ENCODE measurements around the gene RHOG. TPM values are rescaled to one million over a fixed set of nuclear protein-coding genes. Genes with fewer than 3 reads are reported as not detected.

Gene RHOG
- total and polyA plus RNA-seq, 2 donors = 35.1 to 77.3 TPM

DNA sequence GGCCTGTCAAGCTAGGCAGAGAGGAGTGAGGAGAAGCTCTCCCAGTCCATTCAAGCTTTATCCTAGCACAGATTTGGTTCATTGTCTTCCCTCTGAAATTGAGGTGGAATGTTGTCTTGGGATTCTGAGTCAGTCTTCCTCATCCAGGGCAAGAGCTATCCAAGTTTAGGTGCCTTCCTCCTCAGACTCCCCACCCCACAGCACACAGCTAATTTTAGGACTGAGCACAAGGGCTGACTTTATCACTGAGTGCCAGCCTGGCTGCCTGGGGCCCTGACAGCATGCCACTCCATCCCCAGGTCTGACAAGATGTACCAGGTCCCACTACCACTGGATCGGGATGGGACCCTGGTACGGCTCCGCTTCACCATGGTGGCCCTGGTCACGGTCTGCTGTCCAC lies 29.8 kb downstream of the RHOG start:
- peaks cover 0 to 3% of the 10 kb centered on the region in 2 donors for H3K9me3 ChIP-seq (ENCODE audit: control insufficient read depth in 2 of 2, insufficient read depth in 1 of 2, low read length in 1 of 2)
- no peaks in the 10 kb centered on the region for H3K27me3 ChIP-seq (ENCODE audit: control insufficient read depth in 2 of 2, insufficient read depth in 1 of 2, low read length in 1 of 2)
- peaks cover 0 to 12% of the 10 kb centered on the region in 2 donors for H3K4me1 ChIP-seq (ENCODE audit: control insufficient read depth in 2 of 2, insufficient read depth in 2 of 2, low read length in 2 of 2)
- no peak overlapping the region for H3K4me3 ChIP-seq (ENCODE audit: low read length in 2 of 2)
- DNase-seq (ENCODE audit: low read depth in 6 of 9, low spot score in 9 of 9) = no peak
- 99% methylated on average over 4 of the region's 4 CpGs for WGBS
- no peak overlapping the region for H3K27ac ChIP-seq (ENCODE audit: low read depth in 1 of 2, low read length in 1 of 2)
- H3K36me3 ChIP-seq (ENCODE audit: control insufficient read depth in 2 of 2, insufficient read depth in 2 of 2, low read length in 1 of 2) = peaks cover 4 to 8% of the 10 kb centered on the region in 2 donors

- no peak for DNase-seq (ENCODE audit: low read depth in 6 of 9, low spot score in 9 of 9)
- Histone ChIP-seq H3K4me1 (ENCODE audit: control insufficient read depth in 2 of 2, insufficient read depth in 2 of 2, low read length in 2 of 2) (peaks cover 0 to 12% of the 10 kb centered on the region in 2 donors), H3K9me3 (ENCODE audit: control insufficient read depth in 2 of 2, insufficient read depth in 1 of 2, low read length in 1 of 2) (peaks cover 0 to 3% of the 10 kb centered on the region in 2 donors), H3K27me3 (ENCODE audit: control insufficient read depth in 2 of 2, insufficient read depth in 1 of 2, low read length in 1 of 2) (no peaks in the 10 kb centered on the region), H3K27ac (ENCODE audit: low read depth in 1 of 2, low read length in 1 of 2) (no peak overlapping the region), H3K36me3 (ENCODE audit: control insufficient read depth in 2 of 2, insufficient read depth in 2 of 2, low read length in 1 of 2) (peaks cover 4 to 6% of the 10 kb centered on the region in 2 donors), H3K4me3 (ENCODE audit: low read length in 2 of 2) (no peak overlapping the region)
- 97% methylated on average over 3 of the region's 3 CpGs for WGBS
Observed at GRCh38 chr11:3810446-3810845, 30.3 kb downstream of the RHOG start.

DNA sequence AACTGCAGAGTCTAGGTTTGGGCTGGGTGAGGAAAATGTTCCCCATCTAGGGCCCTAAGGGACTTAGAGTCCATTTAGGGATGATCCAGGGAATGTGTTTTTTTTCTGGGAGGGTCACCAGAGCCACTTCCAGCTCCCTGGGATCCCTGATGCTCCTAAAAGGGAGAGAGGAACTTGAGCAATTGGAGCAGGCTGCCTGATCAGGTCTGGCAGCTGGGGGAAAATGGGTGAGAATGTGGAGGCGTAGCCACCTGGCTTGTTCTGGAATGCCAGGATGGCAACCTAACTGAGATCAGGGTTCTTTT lies 31.2 kb downstream of the RHOG start:
- no peak for DNase-seq (ENCODE audit: low read depth in 6 of 9, low spot score in 9 of 9)
- Histone ChIP-seq H3K4me1 (ENCODE audit: control insufficient read depth in 2 of 2, insufficient read depth in 2 of 2, low read length in 2 of 2) (peaks cover 0 to 12% of the 10 kb centered on the region in 2 donors), H3K27ac (ENCODE audit: low read depth in 1 of 2, low read length in 1 of 2) (no peak overlapping the region), H3K4me3 (ENCODE audit: low read length in 2 of 2) (no peak overlapping the region), H3K36me3 (ENCODE audit: control insufficient read depth in 2 of 2, insufficient read depth in 2 of 2, low read length in 1 of 2) (peaks cover 4 to 6% of the 10 kb centered on the region in 2 donors), H3K27me3 (ENCODE audit: control insufficient read depth in 2 of 2, insufficient read depth in 1 of 2, low read length in 1 of 2) (no peaks in the 10 kb centered on the region), H3K9me3 (ENCODE audit: control insufficient read depth in 2 of 2, insufficient read depth in 1 of 2, low read length in 1 of 2) (peaks cover 0 to 3% of the 10 kb centered on the region in 2 donors)
- WGBS = 96% methylated on average over 1 of the region's 1 CpG

- Histone ChIP-seq H3K36me3 (ENCODE audit: control insufficient read depth in 2 of 2, insufficient read depth in 2 of 2, low read length in 1 of 2) (peaks cover 4 to 6% of the 10 kb centered on the region in 2 donors), H3K4me3 (ENCODE audit: low read length in 2 of 2) (peak overlapping the region; percentile 79 to 86), H3K27ac (ENCODE audit: low read depth in 1 of 2, low read length in 1 of 2) (peak overlapping the region in 1 of 2 donors; percentile 35), H3K4me1 (ENCODE audit: control insufficient read depth in 2 of 2, insufficient read depth in 2 of 2, low read length in 2 of 2) (peaks cover 0 to 12% of the 10 kb centered on the region in 2 donors), H3K9me3 (ENCODE audit: control insufficient read depth in 2 of 2, insufficient read depth in 1 of 2, low read length in 1 of 2) (peaks cover 0 to 3% of the 10 kb centered on the region in 2 donors), H3K27me3 (ENCODE audit: control insufficient read depth in 2 of 2, insufficient read depth in 1 of 2, low read length in 1 of 2) (no peaks in the 10 kb centered on the region)
- peak in 6 of 9 donors; percentile 16 to 71 (median 38) for DNase-seq (ENCODE audit: low read depth in 6 of 9, low spot score in 9 of 9)
- 25% methylated on average over 5 of the region's 5 CpGs for WGBS
Observed at GRCh38 chr11:3808861-3809623, 31.7 kb downstream of the RHOG start.

- Histone ChIP-seq H3K27ac (ENCODE audit: low read depth in 1 of 2, low read length in 1 of 2) (peak within 1 kb of the TSS; percentile 64 to 79), H3K4me1 (ENCODE audit: control insufficient read depth in 2 of 2, insufficient read depth in 2 of 2, low read length in 2 of 2) (peaks cover 0 to 12% of the 10 kb centered on the region in 2 donors), H3K9me3 (ENCODE audit: control insufficient read depth in 2 of 2, insufficient read depth in 1 of 2, low read length in 1 of 2) (peaks cover 0 to 3% of the 10 kb centered on the region in 2 donors), H3K36me3 (ENCODE audit: control insufficient read depth in 2 of 2, insufficient read depth in 2 of 2, low read length in 1 of 2) (peaks cover 4 to 6% of the 10 kb centered on the region in 2 donors), H3K4me3 (ENCODE audit: low read length in 2 of 2) (peak within 1 kb of the TSS; percentile 79 to 86), H3K27me3 (ENCODE audit: control insufficient read depth in 2 of 2, insufficient read depth in 1 of 2, low read length in 1 of 2) (no peaks in the 10 kb centered on the region)
- DNase-seq (ENCODE audit: low read depth in 6 of 9, low spot score in 9 of 9) = peak in 7 of 9 donors; percentile 19 to 77 (median 52)
- under 1% methylated on average over 55 of the region's 55 CpGs for WGBS
Observed at GRCh38 chr11:3807909-3808860, 32.6 kb downstream of the RHOG start, which contains the start of gene PGAP2. Gene PGAP2, plus strand, starts transcription at chr11:3808560. Its CDS starts 2,700 bp downstream, at chr11:3811260.

DNA sequence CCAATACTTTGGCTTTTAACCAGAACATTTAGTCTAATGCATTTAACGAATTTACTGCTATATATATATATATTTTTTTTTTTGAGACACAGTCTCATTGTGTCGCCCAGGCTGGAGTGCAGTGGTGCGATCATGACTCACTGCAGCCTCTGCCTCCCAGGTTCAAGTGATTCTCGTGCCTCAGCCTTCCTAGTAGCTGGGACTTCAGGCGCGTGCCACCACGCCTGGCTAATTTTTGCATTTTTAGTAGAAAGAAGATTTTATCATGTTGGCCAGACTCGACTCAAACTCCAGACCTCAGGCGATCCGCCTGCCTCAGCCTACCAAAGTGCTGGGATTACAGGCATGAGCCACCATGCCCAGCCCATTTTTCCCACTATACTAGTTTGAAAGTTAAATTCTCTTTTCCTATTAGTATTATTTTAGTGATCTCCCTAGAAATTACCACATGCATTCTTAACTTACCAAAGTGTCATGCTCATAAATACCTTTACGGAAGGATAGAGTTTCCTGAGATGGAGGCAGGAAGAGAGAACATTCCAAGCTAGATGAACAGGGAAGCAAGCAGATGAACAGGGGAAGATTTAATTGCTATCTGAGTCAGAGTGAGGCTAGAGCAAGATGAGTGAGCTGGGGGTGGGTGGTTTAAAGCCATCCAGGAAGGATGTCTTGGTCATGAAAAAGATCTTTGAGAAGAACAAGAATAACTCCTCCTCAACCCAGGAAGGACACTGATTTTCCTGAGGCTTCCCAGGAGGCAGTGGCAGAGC lies 36.8 kb downstream of the RHOG start:
- H3K27me3 ChIP-seq (ENCODE audit: control insufficient read depth in 2 of 2, insufficient read depth in 1 of 2, low read length in 1 of 2) = no peaks in the 10 kb centered on the region

DNA sequence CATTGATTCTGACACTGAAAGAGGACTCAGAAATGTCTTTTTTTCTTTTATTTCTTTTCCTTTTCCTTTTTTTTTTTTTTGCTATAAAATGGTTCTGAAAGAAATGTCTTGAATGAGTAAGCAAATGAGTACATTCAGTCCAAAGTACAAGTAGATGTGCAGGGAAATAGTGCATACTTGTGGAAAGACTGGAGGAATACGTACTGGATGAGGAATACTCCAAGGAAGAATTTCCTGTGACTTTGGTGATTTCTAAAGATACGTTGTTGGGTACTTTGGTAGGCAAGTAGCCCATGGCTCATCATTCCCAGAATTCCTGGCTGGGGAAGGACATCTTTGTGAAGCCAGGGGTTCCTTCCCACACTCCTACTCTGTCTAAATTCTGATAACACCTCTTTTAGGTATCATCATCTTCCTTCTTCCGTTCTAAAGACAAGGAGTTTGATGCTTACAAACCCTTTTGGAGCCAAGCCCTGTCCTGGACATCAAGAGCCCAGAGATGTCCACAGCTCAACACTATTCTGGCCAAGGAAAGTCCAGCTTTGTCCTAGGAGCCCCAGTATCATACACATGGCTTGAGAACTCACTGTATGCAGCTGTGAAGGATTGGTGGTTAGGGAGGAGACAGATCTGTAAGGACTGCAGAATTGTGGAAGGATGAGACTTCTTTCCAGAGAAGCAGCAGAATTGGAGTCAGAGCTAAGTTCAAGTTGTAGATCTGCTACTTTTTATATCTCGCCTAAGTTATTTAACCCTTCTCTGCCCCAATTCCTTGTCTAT lies 38.6 kb downstream of the RHOG start:
- no peaks in the 10 kb centered on the region for H3K36me3 ChIP-seq (ENCODE audit: control insufficient read depth in 2 of 2, insufficient read depth in 2 of 2, low read length in 1 of 2)
- 98% methylated on average over 4 of the region's 4 CpGs for WGBS
- H3K27ac ChIP-seq (ENCODE audit: low read depth in 1 of 2, low read length in 1 of 2) = no peak overlapping the region
- peaks cover 0 to 6% of the 10 kb centered on the region in 2 donors for H3K4me1 ChIP-seq (ENCODE audit: control insufficient read depth in 2 of 2, insufficient read depth in 2 of 2, low read length in 2 of 2)
- H3K4me3 ChIP-seq (ENCODE audit: low read length in 2 of 2) = no peak overlapping the region
- DNase-seq (ENCODE audit: low read depth in 6 of 9, low spot score in 9 of 9) = no peak
- H3K27me3 ChIP-seq (ENCODE audit: control insufficient read depth in 2 of 2, insufficient read depth in 1 of 2, low read length in 1 of 2) = no peaks in the 10 kb centered on the region
- H3K9me3 ChIP-seq (ENCODE audit: control insufficient read depth in 2 of 2, insufficient read depth in 1 of 2, low read length in 1 of 2) = no peaks in the 10 kb centered on the region

More for the DNA sequence above, 36.8 kb downstream of the RHOG start:
- 92% methylated on average over 11 of the region's 11 CpGs for WGBS
- H3K36me3 ChIP-seq (ENCODE audit: control insufficient read depth in 2 of 2, insufficient read depth in 2 of 2, low read length in 1 of 2) = no peaks in the 10 kb centered on the region
- DNase-seq (ENCODE audit: low read depth in 6 of 9, low spot score in 9 of 9) = no peak
- H3K4me3 ChIP-seq (ENCODE audit: low read length in 2 of 2) = no peak overlapping the region
- peaks cover 0 to 3% of the 10 kb centered on the region in 2 donors for H3K9me3 ChIP-seq (ENCODE audit: control insufficient read depth in 2 of 2, insufficient read depth in 1 of 2, low read length in 1 of 2)
- H3K4me1 ChIP-seq (ENCODE audit: control insufficient read depth in 2 of 2, insufficient read depth in 2 of 2, low read length in 2 of 2) = peaks cover 0 to 10% of the 10 kb centered on the region in 2 donors
- H3K27ac ChIP-seq (ENCODE audit: low read depth in 1 of 2, low read length in 1 of 2) = no peak overlapping the region

DNA sequence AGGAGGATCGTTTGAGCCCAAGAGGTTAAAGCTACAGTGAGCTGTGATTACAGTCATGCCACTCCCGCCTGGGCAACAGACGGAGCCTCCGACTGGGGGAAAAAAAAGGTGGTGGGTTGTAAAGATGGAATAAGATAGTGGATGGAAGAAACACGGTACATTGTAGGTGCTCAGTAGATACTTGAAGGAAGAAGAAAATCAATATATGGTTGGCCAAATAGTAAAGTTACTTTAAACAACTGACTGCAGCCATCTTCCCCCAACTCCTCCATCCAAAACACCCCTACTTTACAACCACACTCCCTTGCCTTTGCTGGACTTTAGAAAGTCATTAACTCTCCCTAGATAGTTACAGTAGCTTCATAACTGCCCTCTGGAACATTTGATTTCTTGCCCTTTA lies 40.9 kb downstream of the RHOG start:
- Histone ChIP-seq H3K4me3 (ENCODE audit: low read length in 2 of 2) (no peak overlapping the region), H3K36me3 (ENCODE audit: control insufficient read depth in 2 of 2, insufficient read depth in 2 of 2, low read length in 1 of 2) (no peaks in the 10 kb centered on the region), H3K27ac (ENCODE audit: low read depth in 1 of 2, low read length in 1 of 2) (no peak overlapping the region), H3K27me3 (ENCODE audit: control insufficient read depth in 2 of 2, insufficient read depth in 1 of 2, low read length in 1 of 2) (no peaks in the 10 kb centered on the region), H3K9me3 (ENCODE audit: control insufficient read depth in 2 of 2, insufficient read depth in 1 of 2, low read length in 1 of 2) (no peaks in the 10 kb centered on the region), H3K4me1 (ENCODE audit: control insufficient read depth in 2 of 2, insufficient read depth in 2 of 2, low read length in 2 of 2) (peaks cover 5 to 19% of the 10 kb centered on the region in 2 donors)
- 76% methylated on average over 5 of the region's 5 CpGs for WGBS
- no peak for DNase-seq (ENCODE audit: low read depth in 6 of 9, low spot score in 9 of 9)

All from thymus (tissue), 11 donors.